ENCODE data around the gene TTBK2.

- TF ChIP-seq CTCF (optimal IDR thresholded peaks at IDR 0.05 in 1 of 3, IDR thresholded peaks at IDR 0.05 in 1 of 3, conservative IDR thresholded peaks at IDR 0.05 in 1 of 3; ENCODE audit: extremely low read depth in 1 of 3, insufficient read depth in 2 of 3, low read length in 3 of 3) (no peak), EZH2 (IDR thresholded peaks at IDR 0.05; ENCODE audit: low read length) (no peak)
These were observed 189.1 kb downstream of the TTBK2 start for GRCh38 chr15:42731461-42731860.

Measured in keratinocyte (primary cell).